ENCODE results near the gene RETREG3. TPM values are rescaled to one million over a fixed set of nuclear protein-coding genes. Genes with fewer than 3 reads are reported as not detected.
A peak's percentile ranks its signal among the peaks of the same experiment; 100 is the strongest.

The RETREG3 gene
- total and polyA plus RNA-seq, 2 of the 13 experiments (the other 11 are each of a cell fraction or from before 2014, with no cell fraction given), result 47.0 to 55.8 TPM

DNA sequence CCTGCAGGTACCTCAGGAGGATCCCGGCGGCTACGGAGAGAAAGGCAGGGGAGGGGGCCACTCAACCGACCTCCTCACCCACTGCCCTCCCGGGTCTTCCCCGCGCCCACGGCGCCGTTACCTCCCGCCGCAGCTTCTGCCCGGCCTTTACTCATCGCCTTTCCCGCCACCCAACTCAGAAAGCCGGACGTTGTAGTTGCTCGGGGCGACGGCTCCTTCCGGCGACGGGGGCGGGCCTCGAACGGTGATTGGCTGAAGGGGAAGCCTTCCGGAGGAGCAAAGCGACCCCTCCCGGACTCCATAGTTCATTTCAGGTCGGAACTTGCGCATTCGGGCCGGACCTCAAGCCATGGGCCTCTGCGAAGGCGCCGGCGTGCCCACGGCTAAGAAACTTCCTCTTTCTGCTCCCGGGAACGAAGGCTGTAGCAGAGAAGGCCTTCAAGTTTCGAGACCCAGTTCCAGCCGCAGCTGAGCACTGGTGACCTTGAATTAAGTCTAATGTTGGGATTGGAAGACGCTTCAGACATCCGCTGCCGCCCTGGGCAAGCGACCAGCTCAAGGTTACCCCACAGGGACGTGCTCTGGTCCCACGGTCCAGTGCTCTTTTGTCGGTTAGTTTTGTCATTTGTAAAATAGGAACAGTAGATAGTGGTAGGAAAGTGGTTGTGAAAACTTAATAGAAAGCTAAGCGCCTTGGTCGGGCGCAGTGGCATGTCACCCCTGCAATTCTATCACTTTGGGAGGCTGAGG is 31.5 kb downstream of the RETREG3 start, which contains the start of gene PSMC3IP (continued):
- TF ChIP-seq KDM2A (CRISPR knock-in tag; IDR thresholded peaks at IDR 0.05; ENCODE audit: borderline replicate concordance, low read depth) (peak; percentile 99), SETDB1 (CRISPR knock-in tag; IDR thresholded peaks at IDR 0.05; ENCODE audit: borderline replicate concordance) (no peak), HNRNPH1 (optimal IDR thresholded peaks at IDR 0.05; ENCODE audit: low read depth, low read length) (peak; percentile 22), ZFP90 (CRISPR knock-in tag; IDR thresholded peaks at IDR 0.05; ENCODE audit: borderline replicate concordance) (peak; percentile 41; the same call in 1 of the 2 replicates), FOXJ3 (CRISPR knock-in tag; IDR thresholded peaks at IDR 0.05; ENCODE audit: borderline replicate concordance) (peak; percentile 25; the same call in 1 of the 2 replicates), TBL1XR1 (IDR thresholded peaks at IDR 0.05; ENCODE audit: borderline replicate concordance, low read length, partially characterized antibody) (peak; percentile 37), CBX1 (IDR thresholded peaks at IDR 0.05; ENCODE audit: low read depth) (no peak), MED1 (CRISPR knock-in tag; IDR thresholded peaks at IDR 0.05) (peak; percentile 75), GATAD1 (CRISPR knock-in tag; IDR thresholded peaks at IDR 0.05) (peak; percentile 96), SUZ12 (IDR thresholded peaks at IDR 0.05; ENCODE audit: low read depth, low read length) (no peak), ZNF230 (CRISPR knock-in tag; IDR thresholded peaks at IDR 0.05) (peak; percentile 68; the same call in 1 of the 2 replicates), ARID2 (CRISPR knock-in tag; IDR thresholded peaks at IDR 0.05; ENCODE audit: borderline replicate concordance) (peak; percentile 98), NR2C2 (CRISPR knock-in tag; IDR thresholded peaks at IDR 0.05; ENCODE audit: borderline replicate concordance) (peak; percentile 92), HDAC6 (IDR thresholded peaks at IDR 0.05; ENCODE audit: low read depth, low read length) (no peak), ATAD3A (CRISPR knock-in tag; IDR thresholded peaks at IDR 0.05) (0 out of 2 replicates have a peak, but pooled peaks have one; percentile 60), AGO2 (optimal IDR thresholded peaks at IDR 0.05; ENCODE audit: low read depth, low read length) (peak; percentile 98), MAF1 (CRISPR knock-in tag; IDR thresholded peaks at IDR 0.05; ENCODE audit: borderline replicate concordance) (no peak), ZNF780A (CRISPR knock-in tag; IDR thresholded peaks at IDR 0.05) (no peak), ZNF749 (CRISPR knock-in tag; IDR thresholded peaks at IDR 0.05; ENCODE audit: borderline replicate concordance) (peak; percentile 92; the same call in 1 of the 2 replicates)
- TF ChIP-seq, protein P1, sequence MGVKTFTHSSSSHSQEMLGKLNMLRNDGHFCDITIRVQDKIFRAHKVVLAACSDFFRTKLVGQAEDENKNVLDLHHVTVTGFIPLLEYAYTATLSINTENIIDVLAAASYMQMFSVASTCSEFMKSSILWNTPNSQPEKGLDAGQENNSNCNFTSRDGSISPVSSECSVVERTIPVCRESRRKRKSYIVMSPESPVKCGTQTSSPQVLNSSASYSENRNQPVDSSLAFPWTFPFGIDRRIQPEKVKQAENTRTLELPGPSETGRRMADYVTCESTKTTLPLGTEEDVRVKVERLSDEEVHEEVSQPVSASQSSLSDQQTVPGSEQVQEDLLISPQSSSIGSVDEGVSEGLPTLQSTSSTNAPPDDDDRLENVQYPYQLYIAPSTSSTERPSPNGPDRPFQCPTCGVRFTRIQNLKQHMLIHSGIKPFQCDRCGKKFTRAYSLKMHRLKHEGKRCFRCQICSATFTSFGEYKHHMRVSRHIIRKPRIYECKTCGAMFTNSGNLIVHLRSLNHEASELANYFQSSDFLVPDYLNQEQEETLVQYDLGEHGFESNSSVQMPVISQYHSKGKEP (CRISPR knock-in tag; IDR thresholded peaks at IDR 0.05), result no peak; the same call in 1 of the 2 replicates
- TF ChIP-seq, protein P2, sequence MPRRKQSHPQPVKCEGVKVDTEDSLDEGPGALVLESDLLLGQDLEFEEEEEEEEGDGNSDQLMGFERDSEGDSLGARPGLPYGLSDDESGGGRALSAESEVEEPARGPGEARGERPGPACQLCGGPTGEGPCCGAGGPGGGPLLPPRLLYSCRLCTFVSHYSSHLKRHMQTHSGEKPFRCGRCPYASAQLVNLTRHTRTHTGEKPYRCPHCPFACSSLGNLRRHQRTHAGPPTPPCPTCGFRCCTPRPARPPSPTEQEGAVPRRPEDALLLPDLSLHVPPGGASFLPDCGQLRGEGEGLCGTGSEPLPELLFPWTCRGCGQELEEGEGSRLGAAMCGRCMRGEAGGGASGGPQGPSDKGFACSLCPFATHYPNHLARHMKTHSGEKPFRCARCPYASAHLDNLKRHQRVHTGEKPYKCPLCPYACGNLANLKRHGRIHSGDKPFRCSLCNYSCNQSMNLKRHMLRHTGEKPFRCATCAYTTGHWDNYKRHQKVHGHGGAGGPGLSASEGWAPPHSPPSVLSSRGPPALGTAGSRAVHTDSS (CRISPR knock-in tag; conservative IDR thresholded peaks at IDR 0.05), result no peak
- TF ChIP-seq, protein P3, sequence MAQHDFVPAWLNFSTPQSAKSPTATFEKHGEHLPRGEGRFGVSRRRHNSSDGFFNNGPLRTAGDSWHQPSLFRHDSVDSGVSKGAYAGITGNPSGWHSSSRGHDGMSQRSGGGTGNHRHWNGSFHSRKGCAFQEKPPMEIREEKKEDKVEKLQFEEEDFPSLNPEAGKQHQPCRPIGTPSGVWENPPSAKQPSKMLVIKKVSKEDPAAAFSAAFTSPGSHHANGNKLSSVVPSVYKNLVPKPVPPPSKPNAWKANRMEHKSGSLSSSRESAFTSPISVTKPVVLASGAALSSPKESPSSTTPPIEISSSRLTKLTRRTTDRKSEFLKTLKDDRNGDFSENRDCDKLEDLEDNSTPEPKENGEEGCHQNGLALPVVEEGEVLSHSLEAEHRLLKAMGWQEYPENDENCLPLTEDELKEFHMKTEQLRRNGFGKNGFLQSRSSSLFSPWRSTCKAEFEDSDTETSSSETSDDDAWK (CRISPR knock-in tag; IDR thresholded peaks at IDR 0.05), result no peak
- TF ChIP-seq, protein P4, sequence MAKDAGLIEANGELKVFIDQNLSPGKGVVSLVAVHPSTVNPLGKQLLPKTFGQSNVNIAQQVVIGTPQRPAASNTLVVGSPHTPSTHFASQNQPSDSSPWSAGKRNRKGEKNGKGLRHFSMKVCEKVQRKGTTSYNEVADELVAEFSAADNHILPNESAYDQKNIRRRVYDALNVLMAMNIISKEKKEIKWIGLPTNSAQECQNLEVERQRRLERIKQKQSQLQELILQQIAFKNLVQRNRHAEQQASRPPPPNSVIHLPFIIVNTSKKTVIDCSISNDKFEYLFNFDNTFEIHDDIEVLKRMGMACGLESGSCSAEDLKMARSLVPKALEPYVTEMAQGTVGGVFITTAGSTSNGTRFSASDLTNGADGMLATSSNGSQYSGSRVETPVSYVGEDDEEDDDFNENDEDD (CRISPR knock-in tag; IDR thresholded peaks at IDR 0.05; ENCODE audit: borderline replicate concordance), result peak; percentile 99

All from HepG2 (cell line).